Measurements from ENCODE around the gene RAB3B. TPM values are rescaled to one million over a fixed set of nuclear protein-coding genes. Genes with fewer than 3 reads are reported as not detected.
A peak's percentile ranks its signal among the peaks of the same experiment; 100 is the strongest.

RAB3B gene
- total RNA-seq, 1 donor from 2014 or later, result 8.2 TPM

DNA sequence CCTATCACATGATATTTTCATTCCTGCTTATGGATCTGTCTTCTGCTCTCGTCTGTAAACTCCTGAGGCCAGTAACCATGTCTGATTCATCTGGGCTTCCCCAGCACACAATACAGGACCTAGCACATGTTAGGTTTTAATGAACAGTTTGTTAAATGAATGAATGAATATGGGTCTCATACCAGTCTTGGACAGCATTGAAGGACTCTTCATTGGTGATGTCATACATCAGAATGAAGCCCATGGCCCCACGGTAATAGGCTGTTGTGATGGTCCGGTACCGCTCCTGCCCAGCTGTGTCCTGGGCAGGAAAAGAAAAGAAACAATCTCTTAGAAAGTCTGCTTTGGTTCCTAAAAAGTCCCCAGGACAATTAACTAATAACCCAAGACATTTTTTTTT, 53.4 kb downstream of the RAB3B start:
- no peaks in the 10 kb centered on the region for H3K27me3 Mint-ChIP-seq (ENCODE audit: unreplicated experiment)

GRCh38 chr1:51936531-51936930, 54.0 kb downstream of the RAB3B start:
- H3K27ac Mint-ChIP-seq (ENCODE audit: unreplicated experiment), result no peak overlapping the region
- H3K9me3 Mint-ChIP-seq (ENCODE audit: unreplicated experiment), result peaks cover 10% of the 10 kb centered on the region
- no peaks in the 10 kb centered on the region for H3K27me3 Mint-ChIP-seq (ENCODE audit: unreplicated experiment)
- peaks cover 2% of the 10 kb centered on the region for H3K4me1 Mint-ChIP-seq (ENCODE audit: unreplicated experiment)
- H3K4me3 Mint-ChIP-seq (ENCODE audit: unreplicated experiment), result no peak overlapping the region
- DNase-seq (ENCODE audit: extremely low spot score, unreplicated experiment), result no peak
- H3K36me3 Mint-ChIP-seq (ENCODE audit: unreplicated experiment), result peaks cover 6% of the 10 kb centered on the region
- TF ChIP-seq CTCF (IDR thresholded peaks at IDR 0.05), result peak; percentile 31

More for the DNA sequence above, 53.4 kb downstream of the RAB3B start:
- H3K9me3 Mint-ChIP-seq (ENCODE audit: unreplicated experiment), result peaks cover 16% of the 10 kb centered on the region
- H3K27ac Mint-ChIP-seq (ENCODE audit: unreplicated experiment), result no peak overlapping the region
- H3K4me1 Mint-ChIP-seq (ENCODE audit: unreplicated experiment), result no peaks in the 10 kb centered on the region
- TF ChIP-seq CTCF (IDR thresholded peaks at IDR 0.05), result no peak
- no peak overlapping the region for H3K4me3 Mint-ChIP-seq (ENCODE audit: unreplicated experiment)
- DNase-seq (ENCODE audit: extremely low spot score, unreplicated experiment), result no peak
- peaks cover 10% of the 10 kb centered on the region for H3K36me3 Mint-ChIP-seq (ENCODE audit: unreplicated experiment)

- no peak for TF ChIP-seq CTCF (IDR thresholded peaks at IDR 0.05)
- no peaks in the 10 kb centered on the region for H3K27me3 Mint-ChIP-seq (ENCODE audit: unreplicated experiment)
- H3K4me1 Mint-ChIP-seq (ENCODE audit: unreplicated experiment), result peaks cover 4% of the 10 kb centered on the region
- no peak for DNase-seq (ENCODE audit: extremely low spot score, unreplicated experiment)
- H3K27ac Mint-ChIP-seq (ENCODE audit: unreplicated experiment), result no peak overlapping the region
- peaks cover 2% of the 10 kb centered on the region for H3K36me3 Mint-ChIP-seq (ENCODE audit: unreplicated experiment)
- H3K9me3 Mint-ChIP-seq (ENCODE audit: unreplicated experiment), result no peaks in the 10 kb centered on the region
- no peak overlapping the region for H3K4me3 Mint-ChIP-seq (ENCODE audit: unreplicated experiment)
These were observed 57.2 kb downstream of the RAB3B start for GRCh38 chr1:51933344-51933743.

GRCh38 chr1:51930329-51930728, 60.2 kb downstream of the RAB3B start:
- H3K4me1 Mint-ChIP-seq (ENCODE audit: unreplicated experiment), result peaks cover 4% of the 10 kb centered on the region

GRCh38 chr1:51928896-51929295, 61.6 kb downstream of the RAB3B start:
- Mint-ChIP-seq H3K4me1 (ENCODE audit: unreplicated experiment) (peaks cover 4% of the 10 kb centered on the region), H3K27ac (ENCODE audit: unreplicated experiment) (no peak overlapping the region), H3K4me3 (ENCODE audit: unreplicated experiment) (no peak overlapping the region), H3K27me3 (ENCODE audit: unreplicated experiment) (no peaks in the 10 kb centered on the region), H3K9me3 (ENCODE audit: unreplicated experiment) (no peaks in the 10 kb centered on the region), H3K36me3 (ENCODE audit: unreplicated experiment) (no peaks in the 10 kb centered on the region)
- DNase-seq (ENCODE audit: extremely low spot score, unreplicated experiment), result no peak
- no peak for TF ChIP-seq CTCF (IDR thresholded peaks at IDR 0.05)

More at GRCh38 chr1:51930329-51930728, 60.2 kb downstream of the RAB3B start:
- no peak for TF ChIP-seq CTCF (IDR thresholded peaks at IDR 0.05)
- Mint-ChIP-seq H3K27me3 (ENCODE audit: unreplicated experiment) (no peaks in the 10 kb centered on the region), H3K36me3 (ENCODE audit: unreplicated experiment) (peaks cover 2% of the 10 kb centered on the region), H3K4me3 (ENCODE audit: unreplicated experiment) (no peak overlapping the region), H3K27ac (ENCODE audit: unreplicated experiment) (no peak overlapping the region), H3K9me3 (ENCODE audit: unreplicated experiment) (no peaks in the 10 kb centered on the region)
- no peak for DNase-seq (ENCODE audit: extremely low spot score, unreplicated experiment)

All from osteocyte (in vitro differentiated cells).